ENCODE data around the gene ZBBX.
"Not testable (repeated sequence)": the region's sequence is repeated elsewhere in the genome, so short reads cannot be mapped to it uniquely, and the experiment has no call there.

Gene ZBBX, protein sequence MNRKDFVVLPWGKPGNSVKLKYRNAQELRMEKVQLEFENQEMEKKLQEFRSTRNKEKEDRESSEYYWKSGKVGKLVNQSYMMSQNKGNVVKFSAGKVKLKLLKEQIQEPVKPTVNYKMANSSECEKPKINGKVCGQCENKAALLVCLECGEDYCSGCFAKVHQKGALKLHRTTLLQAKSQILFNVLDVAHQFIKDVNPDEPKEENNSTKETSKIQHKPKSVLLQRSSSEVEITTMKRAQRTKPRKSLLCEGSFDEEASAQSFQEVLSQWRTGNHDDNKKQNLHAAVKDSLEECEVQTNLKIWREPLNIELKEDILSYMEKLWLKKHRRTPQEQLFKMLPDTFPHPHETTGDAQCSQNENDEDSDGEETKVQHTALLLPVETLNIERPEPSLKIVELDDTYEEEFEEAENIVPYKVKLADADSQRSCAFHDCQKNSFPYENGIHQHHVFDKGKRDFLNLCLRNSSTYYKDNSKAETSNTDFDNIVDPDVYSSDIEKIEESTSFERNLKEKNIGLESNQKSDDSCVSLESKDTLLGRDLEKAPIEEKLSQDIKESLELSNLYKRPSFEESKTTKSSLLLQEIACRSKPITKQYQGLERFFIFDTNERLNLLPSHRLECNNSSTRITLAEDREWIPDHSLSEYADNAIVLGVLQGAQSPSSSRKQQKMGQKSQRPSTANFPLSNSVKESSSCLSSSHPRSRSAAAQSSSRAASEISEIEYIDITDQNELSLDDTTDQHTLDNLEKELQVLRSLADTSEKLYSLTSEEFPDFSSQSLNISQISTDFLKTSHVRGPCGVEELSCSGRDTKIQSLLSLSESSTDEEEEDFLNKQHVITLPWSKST

DNA sequence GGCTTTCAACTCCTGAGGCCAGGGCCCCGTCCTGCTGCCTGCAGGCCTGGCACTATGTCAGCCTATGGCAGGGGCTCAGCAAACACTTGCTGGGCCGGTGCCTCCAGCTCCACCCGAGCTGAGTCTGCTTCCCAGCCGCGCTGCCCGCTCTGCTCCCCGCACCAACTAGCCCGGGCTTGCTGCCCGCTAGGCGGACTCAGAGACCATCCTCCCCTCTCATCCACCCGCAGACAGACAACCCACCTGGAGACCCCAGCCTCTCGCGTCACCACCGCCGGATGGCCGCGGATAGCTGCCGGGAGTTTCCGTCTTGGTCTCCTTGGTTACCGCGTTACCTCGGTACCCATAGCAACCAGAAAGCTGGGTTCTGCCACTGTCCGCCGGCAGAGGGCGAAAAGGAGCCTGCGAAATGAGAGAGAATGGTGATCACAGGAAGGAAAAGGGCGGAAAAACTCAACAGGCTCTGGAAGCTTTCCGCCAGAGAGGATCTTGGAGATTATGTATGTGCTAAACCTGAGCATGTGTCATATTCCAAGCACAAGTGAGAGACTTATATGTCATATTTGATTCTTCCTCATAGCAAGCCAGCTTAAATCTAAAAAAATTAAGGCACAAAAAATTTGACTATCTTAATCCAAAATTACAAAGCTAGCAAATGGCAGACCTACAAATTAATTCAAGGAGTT, at the start of gene ZBBX:
Gene ZBBX (minus strand): TSS at position 294 of the 686 bp plus-strand sequence. CDS start 7,396 bp downstream, outside the sequence.
- DNase-seq = peak; percentile 72 to 76

DNA sequence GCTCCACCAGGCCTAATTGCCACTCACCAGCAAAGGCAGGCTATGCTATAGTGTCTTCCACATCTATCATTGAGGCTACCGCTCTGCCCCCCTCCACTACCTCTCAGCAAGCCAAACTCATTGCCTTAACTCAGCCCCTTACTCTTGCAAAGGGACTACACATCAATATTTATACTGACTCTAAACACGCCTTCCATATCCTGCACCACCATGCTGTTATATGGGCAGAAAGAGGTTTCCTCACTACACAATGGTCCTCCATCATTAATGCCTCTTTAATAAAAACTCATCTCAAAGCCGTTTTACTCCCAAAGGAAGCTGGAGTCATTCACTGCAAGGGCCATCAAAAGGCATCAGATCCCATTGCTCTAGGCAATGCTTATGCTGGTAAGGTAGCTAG, 46.9 kb upstream of the ZBBX start:
- not testable (repeated sequence) for DNase-seq

DNA sequence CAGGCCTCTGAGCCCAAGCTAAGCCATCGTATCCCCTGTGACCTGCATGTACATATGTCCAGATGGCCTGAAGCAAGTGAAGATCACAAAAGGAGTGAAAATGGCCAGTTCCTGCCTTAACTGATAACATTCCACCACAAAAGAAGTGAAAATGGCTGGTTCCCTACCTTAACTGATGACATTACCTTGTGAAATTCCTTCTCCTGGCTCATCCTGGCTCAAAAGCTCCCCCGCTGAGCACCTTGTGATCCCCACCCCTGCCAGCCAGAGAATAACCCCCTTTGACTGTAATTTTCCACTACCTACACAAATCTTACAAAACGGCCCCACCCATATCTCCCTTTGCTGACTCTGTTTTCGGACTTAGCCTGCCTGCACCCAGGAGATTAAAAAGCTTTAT, 42.3 kb upstream of the ZBBX start:
- DNase-seq = not testable (repeated sequence)

DNA sequence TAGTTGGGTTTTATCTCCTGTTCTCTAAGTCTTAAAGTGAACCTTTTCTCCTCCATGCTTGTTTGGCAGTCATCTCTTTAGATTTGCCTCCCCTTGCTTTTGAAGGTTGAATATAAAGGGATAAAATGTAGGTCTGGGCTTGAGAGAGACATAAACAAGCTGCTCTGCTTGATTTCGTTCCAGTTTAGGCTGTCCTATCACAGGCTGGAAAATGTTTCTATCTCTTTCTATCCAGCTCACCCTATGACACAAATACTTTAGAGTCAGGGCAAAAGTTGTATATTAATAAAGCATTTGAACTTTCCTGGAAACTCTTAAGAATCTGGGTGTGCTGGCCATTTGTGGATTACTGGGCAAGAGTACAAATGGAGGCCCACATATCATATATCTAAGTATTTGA, 29.5 kb upstream of the ZBBX start:
- no peak for DNase-seq

DNA sequence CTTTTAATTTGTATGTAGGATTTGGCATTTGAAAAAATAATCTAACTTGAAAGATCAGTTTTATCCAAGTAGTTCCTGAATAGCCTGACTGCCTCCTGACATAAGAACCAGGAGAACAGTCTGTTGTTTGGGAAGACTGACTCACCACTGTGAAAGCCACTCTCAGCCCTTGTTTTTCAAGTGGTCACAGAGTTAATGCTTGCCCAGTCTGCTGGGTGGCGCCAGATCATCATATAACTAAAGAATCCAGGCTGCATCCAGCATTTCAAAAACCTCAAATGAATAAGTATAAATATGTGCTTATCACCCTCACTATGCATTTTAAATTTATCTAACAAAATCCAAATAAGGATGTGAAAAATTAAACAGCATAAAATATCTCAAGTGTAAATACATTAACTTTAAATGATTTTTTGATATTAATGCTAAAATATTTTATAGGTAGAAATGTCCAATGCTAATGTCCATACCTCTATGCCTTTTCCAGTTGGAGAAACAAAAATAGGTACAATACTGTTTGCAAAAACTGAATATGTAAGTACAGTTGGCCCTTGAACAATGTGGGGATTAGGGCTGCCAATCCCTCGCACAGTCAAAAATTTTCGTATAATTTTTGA, 26.9 kb upstream of the ZBBX start:
- DNase-seq = no peak

DNA sequence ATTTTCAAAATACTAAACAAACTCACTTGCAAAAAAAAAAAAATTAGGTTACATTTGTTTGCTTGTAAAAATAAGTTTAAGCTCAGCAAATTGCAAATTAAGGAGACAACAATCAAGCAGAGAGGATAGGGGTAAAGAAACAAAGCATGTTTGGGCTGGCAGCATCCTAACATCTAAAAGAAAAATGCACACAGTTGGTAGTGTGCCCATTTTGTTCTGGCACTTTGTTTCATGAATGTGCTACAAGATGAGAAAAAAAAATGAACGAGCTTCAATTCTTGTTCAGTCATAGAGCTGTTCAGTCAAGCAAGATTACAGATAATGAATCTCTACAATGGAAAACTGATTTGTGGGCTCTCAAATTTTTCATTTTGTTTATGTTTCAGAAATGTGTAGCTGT, 17.7 kb upstream of the ZBBX start:
- DNase-seq = no peak

DNA sequence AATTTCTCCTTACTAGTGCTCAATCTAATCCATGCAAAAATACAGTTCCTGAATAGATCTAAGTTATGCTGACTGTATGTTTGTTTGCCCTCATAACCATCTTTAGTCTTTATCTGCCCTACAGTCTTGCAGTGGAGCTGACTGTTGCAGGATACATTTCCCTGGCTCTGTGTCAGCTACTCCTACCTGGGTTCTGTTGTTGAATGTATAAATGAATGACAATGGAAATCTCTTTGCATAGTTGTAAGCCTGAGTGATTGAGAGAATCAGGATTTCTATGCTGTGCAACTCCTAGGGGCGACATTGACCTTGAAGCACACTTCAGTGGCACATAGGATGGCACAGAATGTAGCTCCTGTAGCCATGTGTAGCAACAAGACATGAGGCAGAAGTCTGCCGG, 16.0 kb upstream of the ZBBX start:
- DNase-seq = no peak

DNA sequence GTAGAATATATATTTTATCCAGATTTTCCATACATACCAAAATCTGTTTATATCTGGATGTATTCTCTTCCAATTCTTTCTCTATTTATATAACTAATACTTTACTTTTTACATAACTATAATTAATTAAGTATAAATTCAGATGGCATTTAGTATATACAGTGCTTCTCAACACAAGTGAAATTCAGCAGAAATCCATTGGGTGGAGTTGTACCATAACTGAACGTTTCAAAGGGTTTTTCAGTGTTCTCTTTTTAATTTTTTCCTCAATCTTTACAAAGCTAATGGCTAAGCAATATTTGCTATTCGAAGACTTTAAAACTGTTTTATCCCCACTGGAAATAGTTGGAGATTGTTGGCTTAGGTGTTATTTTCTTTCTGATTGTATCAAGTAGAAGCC, 13.9 kb upstream of the ZBBX start:
- DNase-seq = no peak

DNA sequence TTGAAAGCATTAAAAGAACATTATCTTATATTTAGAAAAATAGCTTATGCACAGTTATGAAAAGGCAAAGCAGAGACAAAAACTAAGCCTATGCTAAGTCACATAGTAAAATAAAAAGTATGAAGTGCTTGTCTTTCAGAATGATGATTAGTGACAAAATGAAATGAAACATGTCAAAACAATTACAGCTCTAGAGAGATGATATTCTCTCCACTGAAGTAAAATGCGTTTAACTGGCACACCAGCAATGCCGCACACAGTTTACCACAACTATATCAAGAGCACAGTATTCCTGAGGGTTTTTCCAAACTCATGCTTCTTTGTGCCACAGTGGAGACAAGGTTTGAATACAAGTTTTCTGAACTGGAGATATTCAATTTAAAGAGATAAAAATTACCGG, 2.1 kb upstream of the ZBBX start:
- no peak for DNase-seq

DNA sequence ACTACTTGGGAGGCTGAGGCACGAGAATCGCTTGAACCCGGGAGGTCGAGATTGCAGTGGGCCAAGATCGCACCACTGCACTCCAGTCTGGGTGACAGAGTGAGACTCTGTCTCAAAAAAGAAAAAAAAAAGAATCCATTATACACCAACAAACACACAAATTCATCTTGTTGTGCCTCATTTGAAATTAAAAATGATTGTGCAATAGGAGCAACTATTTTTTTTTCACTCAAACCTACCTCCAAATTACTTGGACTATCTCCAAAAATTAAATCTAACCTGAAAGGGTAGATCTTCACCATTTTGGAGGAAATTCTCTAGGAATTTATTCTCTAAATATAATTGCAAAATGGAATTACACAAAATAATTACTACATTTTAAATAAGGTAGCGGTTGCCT, 4.6 kb downstream of the ZBBX start:
- no peak for DNase-seq

DNA sequence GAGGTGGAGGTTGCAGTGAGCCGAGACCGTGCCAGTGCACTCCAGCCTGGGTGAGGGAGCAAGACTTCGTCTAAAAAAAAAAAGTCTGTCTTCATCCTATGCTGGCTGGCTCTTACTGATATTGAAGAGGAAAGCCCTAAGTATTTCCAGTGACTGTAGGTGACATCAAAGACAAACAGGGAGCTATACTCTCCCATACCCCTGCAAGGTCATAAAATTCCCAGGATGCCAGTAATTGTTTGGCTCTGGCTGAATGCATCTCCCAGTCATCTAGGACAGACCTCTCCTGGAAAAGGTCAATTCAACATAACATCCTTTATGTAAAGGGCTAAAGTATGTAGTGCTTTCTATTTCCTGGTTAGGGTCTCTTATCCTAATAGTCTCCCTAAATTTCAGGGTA, 8.0 kb downstream of the ZBBX start:
- DNase-seq = no peak

DNA sequence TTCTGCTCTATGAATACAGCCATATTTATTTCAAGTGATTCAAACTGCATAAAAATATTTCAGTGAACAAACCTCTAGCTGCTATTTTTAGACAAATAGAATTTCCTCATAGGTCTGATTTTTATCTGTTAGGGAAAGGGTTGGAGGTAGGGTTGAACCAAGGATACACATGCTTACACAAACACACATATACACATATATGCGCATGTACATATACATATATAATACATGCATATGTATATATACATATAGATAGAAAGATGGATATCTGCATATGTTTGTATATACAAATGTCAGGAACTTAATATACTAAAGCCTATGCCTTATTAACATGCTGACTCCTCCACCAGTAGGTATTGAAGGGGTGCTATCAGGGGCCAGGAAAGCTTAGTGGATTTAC, 18.1 kb downstream of the ZBBX start:
- DNase-seq = no peak

DNA sequence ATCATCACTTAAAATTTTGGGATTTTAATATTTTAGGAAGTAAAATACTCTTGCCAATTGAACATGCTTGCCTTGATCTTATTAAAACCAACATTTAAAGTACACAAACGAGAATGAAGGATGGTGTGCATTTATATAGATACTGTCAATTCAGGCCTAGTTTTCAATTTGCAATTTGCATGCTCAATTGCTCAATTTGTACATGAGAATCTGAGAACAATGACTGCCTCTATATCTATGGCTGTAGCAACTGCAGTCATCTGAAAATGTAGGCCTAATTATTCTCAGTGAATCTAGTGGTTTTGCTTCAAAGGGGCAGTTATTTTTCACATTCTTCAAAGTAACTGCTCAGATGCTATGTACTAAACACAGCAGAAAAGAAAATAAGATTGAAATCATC, 18.8 kb downstream of the ZBBX start:
- no peak for DNase-seq

DNA sequence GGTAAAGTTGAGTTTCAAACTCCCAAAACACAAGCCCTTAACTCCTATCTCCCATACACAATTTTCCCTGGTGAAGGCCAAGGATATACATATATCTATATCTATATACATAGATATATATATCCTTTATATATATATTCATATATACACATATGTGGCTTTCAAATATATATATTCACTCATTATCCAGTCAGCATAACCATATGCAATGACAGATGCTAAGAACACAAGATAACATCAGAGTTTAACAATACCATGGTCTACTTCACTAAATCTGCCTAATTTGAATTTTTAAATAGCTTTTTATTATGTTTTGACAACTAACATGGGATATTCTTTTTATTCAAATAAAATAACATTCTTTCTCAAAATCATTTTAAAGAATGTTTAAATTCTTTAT, 24.7 kb downstream of the ZBBX start:
- no peak for DNase-seq

DNA sequence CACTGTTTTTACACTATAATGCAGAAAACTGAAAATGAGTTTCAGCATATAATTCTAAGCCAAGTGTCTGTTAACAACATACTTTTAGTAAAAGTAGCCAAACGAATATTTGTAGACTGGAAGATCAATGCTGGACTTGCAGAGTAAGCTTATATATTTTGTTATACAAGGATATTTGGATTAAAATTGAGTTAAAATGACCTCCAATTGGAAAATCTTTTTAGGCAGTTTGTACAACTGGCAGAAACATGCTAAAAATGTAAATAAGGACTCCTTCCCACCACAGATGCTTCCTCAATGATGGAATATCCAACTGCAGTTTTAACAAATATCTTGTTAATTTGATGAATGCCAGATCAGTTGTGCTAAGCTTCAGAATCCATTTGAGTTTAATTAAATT, 25.3 kb downstream of the ZBBX start:
- DNase-seq = no peak

DNA sequence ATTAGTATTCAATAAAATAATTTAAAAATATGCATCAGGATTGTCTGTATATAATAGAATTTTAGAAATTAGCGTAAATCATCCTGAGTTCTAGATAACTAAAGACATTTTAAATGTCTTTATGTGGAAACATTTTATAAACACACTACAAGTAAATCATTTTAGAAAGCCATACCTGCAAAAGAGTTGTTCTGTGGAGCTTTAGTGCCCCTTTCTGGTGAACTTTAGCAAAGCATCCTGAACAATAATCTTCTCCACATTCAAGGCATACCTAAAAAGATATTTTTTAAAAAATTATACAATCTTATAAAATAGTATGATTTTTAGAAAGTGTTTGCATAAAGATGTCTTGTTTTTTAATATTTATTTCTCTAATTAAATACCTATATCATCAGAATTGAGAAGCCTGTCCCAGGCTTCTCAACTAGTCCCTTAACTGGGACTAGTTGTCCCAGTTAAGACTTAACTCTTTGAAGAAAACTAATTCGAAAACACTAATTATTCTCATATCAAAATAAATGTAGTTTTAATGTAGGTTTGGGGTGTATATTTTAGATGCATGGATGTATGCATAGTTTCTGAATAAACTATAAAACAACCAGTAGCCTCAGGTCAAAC, 29.7 kb downstream of the ZBBX start:
- no peak for DNase-seq

DNA sequence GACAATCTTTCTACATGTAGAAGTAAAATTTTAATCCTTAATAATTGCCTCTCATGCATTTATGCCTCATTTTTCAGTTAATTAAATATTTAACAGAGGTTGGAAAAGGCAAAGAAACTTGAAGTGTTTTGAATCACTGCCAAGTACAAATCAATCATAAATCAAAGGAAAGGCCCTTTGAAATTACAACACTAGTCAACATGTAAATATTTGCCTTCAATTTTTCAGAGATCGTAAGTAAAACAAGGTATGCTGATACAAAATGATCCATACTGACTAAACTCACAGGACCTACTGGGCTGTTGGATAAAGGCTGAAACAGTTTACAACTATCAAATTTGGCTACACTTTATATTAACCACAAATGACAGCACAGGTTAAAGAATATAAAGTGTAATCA, 33.9 kb downstream of the ZBBX start:
- no peak for DNase-seq

DNA sequence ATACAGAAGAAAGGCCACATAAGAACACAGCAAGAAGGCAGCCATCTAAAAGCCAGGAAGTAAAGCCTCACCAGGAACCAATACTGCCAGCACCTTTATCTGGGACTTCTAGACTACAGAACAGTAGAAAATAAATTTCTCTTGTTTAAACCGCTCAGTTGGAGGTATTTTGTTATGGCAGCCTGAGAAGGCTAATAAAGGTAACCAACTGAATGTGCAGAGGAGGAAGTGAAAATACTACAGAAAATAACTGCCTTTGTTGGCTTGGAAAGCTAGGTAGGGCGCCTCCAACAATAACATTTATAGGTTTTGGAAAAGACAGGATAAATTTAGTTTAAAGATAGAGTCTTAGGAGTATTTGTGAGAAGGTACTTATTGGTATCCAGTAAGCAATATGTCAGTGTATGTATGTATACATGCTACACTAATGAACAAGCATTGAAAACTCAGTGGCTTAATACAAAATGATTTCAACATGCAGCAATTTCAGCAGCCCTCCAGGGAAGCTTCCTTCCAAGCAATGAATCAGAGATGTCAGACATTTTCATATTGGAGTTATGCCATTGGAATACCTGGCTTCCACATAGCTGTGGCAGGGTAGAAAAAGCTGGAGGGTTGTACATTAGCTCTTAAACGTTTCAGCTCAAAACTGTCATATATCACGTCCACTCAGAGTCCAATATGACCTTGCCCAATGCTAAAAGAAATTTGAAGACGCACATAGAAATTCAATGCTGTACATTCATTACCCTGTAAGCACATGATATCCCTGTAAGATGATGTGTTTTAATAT, 48.9 kb downstream of the ZBBX start:
- no peak for DNase-seq

DNA sequence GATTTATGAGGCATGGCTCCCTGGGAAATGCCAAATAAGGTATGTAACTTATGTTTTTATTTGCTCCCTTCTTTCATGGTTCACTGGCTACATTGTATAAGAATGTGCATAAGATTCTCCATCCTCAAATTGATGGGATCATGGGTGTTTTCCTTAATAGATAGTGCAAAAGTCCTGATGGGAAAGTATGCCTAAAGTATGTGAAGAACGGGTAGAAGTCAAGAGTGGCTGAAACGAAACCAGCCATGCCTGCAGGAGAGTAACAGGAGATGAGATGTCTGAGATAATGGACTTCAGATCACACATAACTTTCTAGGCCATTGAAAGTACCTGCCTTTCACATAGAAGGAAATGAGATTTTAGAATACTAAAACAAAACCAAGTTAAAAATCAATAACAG, 56.5 kb downstream of the ZBBX start:
- DNase-seq = no peak

DNA sequence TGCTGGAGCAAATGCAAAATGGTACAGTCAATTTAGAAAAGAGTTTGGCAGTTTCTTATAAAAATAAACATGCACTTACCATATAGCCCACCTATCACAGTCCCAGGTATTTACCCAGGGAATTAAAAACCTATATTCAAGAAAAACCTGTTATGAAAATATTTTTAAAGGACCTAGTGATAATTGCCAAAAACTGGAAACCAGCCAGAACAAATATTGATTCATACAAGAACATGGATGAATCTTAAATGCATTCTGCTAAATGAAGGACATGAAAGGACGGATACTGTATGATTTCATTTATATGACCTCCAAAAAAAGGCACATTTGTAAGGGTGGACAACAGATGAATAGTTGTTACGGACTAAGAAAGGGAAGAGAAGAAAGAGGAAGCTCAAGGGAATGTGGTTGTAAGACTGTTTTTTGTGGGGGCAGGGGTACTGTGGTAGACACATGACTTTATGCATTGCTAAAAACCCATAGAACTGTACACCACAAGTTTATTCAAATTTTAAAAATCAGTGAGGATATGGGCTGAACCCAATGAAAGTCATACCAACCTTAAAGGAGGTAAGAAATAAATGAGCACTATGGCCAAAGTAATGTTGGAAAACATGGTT, 61.0 kb downstream of the ZBBX start:
- no peak for DNase-seq

DNA sequence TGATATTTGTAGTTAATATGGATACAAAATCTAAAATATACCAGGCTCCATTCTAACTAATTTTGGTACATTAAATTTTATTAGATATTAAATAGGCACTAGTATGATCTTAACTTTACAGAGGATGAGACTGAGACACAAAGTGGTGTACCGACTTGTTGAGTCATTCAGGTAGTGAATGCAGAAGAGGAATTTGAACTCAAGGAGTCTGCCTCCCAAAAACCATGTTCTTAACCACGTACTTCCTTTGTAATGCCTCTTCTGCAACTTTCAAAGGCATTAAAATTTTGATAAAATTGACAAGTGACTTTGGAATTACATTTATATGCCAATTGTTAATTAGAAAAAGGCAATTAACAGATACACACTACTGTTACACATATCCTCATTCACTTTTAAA, 61.8 kb downstream of the ZBBX start:
- no peak for DNase-seq

Measured in activated CD4-positive, alpha-beta T cell treated with anti-CD3 and anti-CD28 coated beads for 4 hours (primary cell).